H9 (cell line): ENCODE measurements around the gene EPGN. TPM values are rescaled to one million over a fixed set of nuclear protein-coding genes. Genes with fewer than 3 reads are reported as not detected.

ENCODE experiments used
- DNase-seq: peaks from one replicate; pipeline ENCODE4 v3.0.0-alpha.2; 2017
- H2AFZ ChIP-seq: one replicate; pipeline ENCODE4 v1.6.1; 2013; ENCODE audit warnings: mild to moderate bottlenecking, low read length, control low read depth, moderate library complexity
- H2AK5ac ChIP-seq: 2 replicates; pipeline ENCODE4 v1.6.1; 2013; ENCODE audit warnings: low read length, control low read depth, mixed read lengths; ENCODE audit not compliant: insufficient read length
- H2BK120ac ChIP-seq: one replicate; pipeline ENCODE4 v1.6.1; 2013; ENCODE audit warnings: low read depth, mild to moderate bottlenecking, low read length, control low read depth, inconsistent platforms; ENCODE audit not compliant: poor library complexity, severe bottlenecking
- H2BK12ac ChIP-seq: 2 replicates; pipeline ENCODE4 v1.6.1; 2013; ENCODE audit warnings: low read length, control low read depth, mixed read lengths, low read depth; ENCODE audit not compliant: insufficient read length
- H2BK15ac ChIP-seq: 2 replicates; pipeline ENCODE4 v1.6.1; 2013; ENCODE audit warnings: low read depth, low read length, control low read depth
- H2BK20ac ChIP-seq: one replicate; pipeline ENCODE4 v1.6.1; 2013; ENCODE audit warnings: low read depth, mild to moderate bottlenecking, low read length, control low read depth, inconsistent platforms; ENCODE audit not compliant: poor library complexity, severe bottlenecking
- H2BK5ac ChIP-seq: 2 replicates; pipeline ENCODE4 v1.6.1; 2013; ENCODE audit warnings: low read length, control low read depth, mixed read lengths; ENCODE audit not compliant: insufficient read length
- H3K14ac ChIP-seq: 2 replicates; pipeline ENCODE4 v1.6.1; 2013; ENCODE audit warnings: low read length, control low read depth; ENCODE audit not compliant: insufficient read depth
- H3K18ac ChIP-seq: 2 replicates; pipeline ENCODE4 v1.6.1; 2013; ENCODE audit warnings: low read depth, mild to moderate bottlenecking, mixed read lengths, low read length, control low read depth; ENCODE audit not compliant: insufficient read length
- H3K23ac ChIP-seq: 2 replicates; pipeline ENCODE4 v1.6.1; 2013; ENCODE audit warnings: low read length, control low read depth, mixed read lengths, low read depth; ENCODE audit not compliant: insufficient read length
- H3K23me2 ChIP-seq: 2 replicates; pipeline ENCODE4 v1.6.1; 2013; ENCODE audit warnings: low read depth, mild to moderate bottlenecking, mixed read lengths, low read length, control low read depth; ENCODE audit not compliant: insufficient read length, poor library complexity, severe bottlenecking
- H3K27ac ChIP-seq: 2 replicates; pipeline ENCODE4 v1.5.1; 2013; ENCODE audit warnings: low read length, control low read depth, mixed read lengths, low read depth; ENCODE audit not compliant: insufficient read length
- H3K27me3 ChIP-seq: 2 replicates; pipeline ENCODE4 v1.6.1; 2013; ENCODE audit warnings: low read length, control low read depth, inconsistent platforms; ENCODE audit not compliant: insufficient read depth
- H3K4ac ChIP-seq: 2 replicates; pipeline ENCODE4 v1.6.1; 2013; ENCODE audit warnings: low read depth, mild to moderate bottlenecking, control low read depth, inconsistent platforms, low read length, moderate library complexity
- H3K4me1 ChIP-seq: 2 replicates; pipeline ENCODE4 v1.6.1; 2013; ENCODE audit warnings: low read length, control low read depth, inconsistent platforms; ENCODE audit not compliant: insufficient read depth
- H3K4me2 ChIP-seq: 2 replicates; pipeline ENCODE4 v1.6.1; 2013; ENCODE audit warnings: low read length, control low read depth, mixed read lengths; ENCODE audit not compliant: insufficient read length, insufficient read depth
- H3K56ac ChIP-seq: 2 replicates; pipeline ENCODE4 v1.6.1; 2013; ENCODE audit warnings: low read depth, mild to moderate bottlenecking, mixed read lengths, low read length, control low read depth; ENCODE audit not compliant: insufficient read length
- H3K79me1 ChIP-seq: 2 replicates; pipeline ENCODE4 v1.6.1; 2013; ENCODE audit warnings: low read depth, mild to moderate bottlenecking, moderate library complexity, low read length, control low read depth, inconsistent platforms; ENCODE audit not compliant: insufficient read depth, poor library complexity, severe bottlenecking
- H3K79me2 ChIP-seq: 2 replicates; pipeline ENCODE4 v1.6.1; 2013; ENCODE audit warnings: low read length, control low read depth, inconsistent platforms; ENCODE audit not compliant: insufficient read depth
- H3K9ac ChIP-seq: 2 replicates; pipeline ENCODE4 v1.6.1; 2013; ENCODE audit warnings: low read length, control low read depth, mixed read lengths; ENCODE audit not compliant: insufficient read length; ENCODE audit errors: extremely low read depth
- H3K9me3 ChIP-seq: one replicate; pipeline ENCODE4 v1.6.1; 2013; ENCODE audit warnings: low read depth, low read length, inconsistent platforms; ENCODE audit not compliant: control insufficient read depth
- H3T11ph ChIP-seq: one replicate; pipeline ENCODE4 v1.6.1; 2013; ENCODE audit warnings: mild to moderate bottlenecking, low read length, control low read depth, inconsistent platforms
- H4K20me1 ChIP-seq: one replicate; pipeline ENCODE4 v1.6.1; 2013; ENCODE audit not compliant: control insufficient read depth, insufficient read length, insufficient read depth
- H4K5ac ChIP-seq: 2 replicates; pipeline ENCODE4 v1.6.1; 2013; ENCODE audit warnings: low read depth, mild to moderate bottlenecking, mixed read lengths, low read length, control low read depth; ENCODE audit not compliant: insufficient read length
- H4K8ac ChIP-seq: replicated peaks from 2 replicates; pipeline ENCODE4 v1.6.1; 2013; ENCODE audit warnings: low read length, control low read depth, mixed read lengths, low read depth; ENCODE audit not compliant: insufficient read length
- H4K91ac ChIP-seq: 2 replicates; pipeline ENCODE4 v1.6.1; 2013; ENCODE audit warnings: low read depth, mild to moderate bottlenecking, moderate library complexity, mixed read lengths, low read length, control low read depth; ENCODE audit not compliant: insufficient read length
- H3K27ac Mint-ChIP-seq, 3 experiments: 2 replicates in 2 of 3; 3 replicates in 1 of 3; pipeline ENCODE4 v1.8.0; 2020 to 2021; ENCODE audit warnings: mixed read lengths in 3 of 3, mild to moderate bottlenecking in 1 of 3, moderate library complexity in 1 of 3
- H3K27me3 Mint-ChIP-seq: 2 replicates; pipeline ENCODE4 v1.8.0; 2021; ENCODE audit warnings: low read depth, mild to moderate bottlenecking, moderate library complexity, mixed read lengths
- H3K36me3 Mint-ChIP-seq, 3 experiments: 2 replicates in 2 of 3; 3 replicates in 1 of 3; pipeline ENCODE4 v1.8.0; 2020 to 2021; ENCODE audit warnings: low read depth in 3 of 3, mixed read lengths in 3 of 3; ENCODE audit not compliant: insufficient read depth in 1 of 3
- H3K4me1 Mint-ChIP-seq, 2 experiments: 2 replicates each; pipeline ENCODE4 v1.8.0; 2020; ENCODE audit warnings: mixed read lengths in 2 of 2
- H3K4me3 Mint-ChIP-seq, 2 experiments: 2 replicates in 1 of 2; 3 replicates in 1 of 2; pipeline ENCODE4 v1.8.0; 2020 to 2021; ENCODE audit warnings: mild to moderate bottlenecking in 2 of 2, mixed read lengths in 2 of 2, moderate library complexity in 1 of 2
- H3K9me3 Mint-ChIP-seq, 2 experiments: 2 replicates in 1 of 2; 3 replicates in 1 of 2; pipeline ENCODE4 v1.8.0; 2020; ENCODE audit warnings: mild to moderate bottlenecking in 2 of 2, mixed read lengths in 2 of 2, moderate library complexity in 1 of 2
- WGBS: extraction: QIAGEN DNeasy Blood & Tissue Kit; methylation state at CpG from one replicate; pipeline ENCODE4 v1.1.7; 2013; ENCODE audit warnings: missing lambda C conversion rate, low lambda C conversion rate, mixed read lengths; ENCODE audit not compliant: insufficient read length; ENCODE audit errors: extremely low coverage; 5-methylcytosine and 5-hydroxymethylcytosine counted together
- total RNA-seq: library from RNA; stranded (reverse); gene quantifications from 2 replicates; pipeline ENCODE4 v1.2.1, GENCODE V29; 2021
- TF ChIP-seq, protein P1 (sequence below): fragments of 200-600 bp; sonication (generic); conservative IDR thresholded peaks from 3 replicates; pipeline ENCODE4 v1.8.0; 2021; ENCODE audit warnings: antibody characterized with exemption, mild to moderate bottlenecking

The EPGN gene
- total RNA-seq, 1 experiment from 2014 or later, result not detected

DNA sequence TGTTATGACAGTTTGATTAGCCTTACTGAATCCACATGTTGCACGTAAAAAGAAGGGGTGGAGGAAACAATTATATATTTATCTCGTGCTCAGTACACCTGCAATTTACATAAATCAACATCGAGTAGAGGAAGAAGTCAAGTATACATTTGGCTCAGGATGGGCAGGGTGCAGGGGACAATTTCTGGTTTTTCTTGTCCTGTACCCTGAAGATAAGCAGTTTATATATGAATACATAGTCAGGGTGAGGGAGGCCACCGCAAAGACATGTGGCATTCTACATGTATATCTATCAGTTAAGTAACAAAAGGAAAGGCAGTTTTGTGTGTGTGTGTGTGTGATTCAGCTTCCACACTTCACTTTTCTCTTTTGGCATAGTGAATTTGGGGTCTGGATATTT, 45.6 kb downstream of the EPGN start:
- no peak overlapping the region for H2BK15ac ChIP-seq
- no peak overlapping the region for H3K56ac ChIP-seq
- no peak overlapping the region for H3K14ac ChIP-seq
- no peaks in the 10 kb centered on the region for H3K23me2 ChIP-seq
- no peak overlapping the region for H4K8ac ChIP-seq
- H2BK12ac ChIP-seq, result no peak overlapping the region
- H3K27me3 ChIP-seq, result no peaks in the 10 kb centered on the region
- no peak overlapping the region for H3K23ac ChIP-seq
- H3K27ac Mint-ChIP-seq, result no peak overlapping the region
- H3K36me3 Mint-ChIP-seq, result no peaks in the 10 kb centered on the region
- H3K27ac ChIP-seq, result no peak overlapping the region
- no peak overlapping the region for H3K4ac ChIP-seq
- no peaks in the 10 kb centered on the region for H3K9me3 Mint-ChIP-seq
- no peaks in the 10 kb centered on the region for H3K9me3 ChIP-seq
- no peak for DNase-seq
- no peaks in the 10 kb centered on the region for H3K79me1 ChIP-seq
- no peak overlapping the region for H2BK120ac ChIP-seq
- H2AFZ ChIP-seq, result no peak overlapping the region
- no peaks in the 10 kb centered on the region for H4K20me1 ChIP-seq
- H3K4me1 Mint-ChIP-seq, result peaks cover 7 to 8% of the 10 kb centered on the region in 2 experiments
- H3K27me3 Mint-ChIP-seq, result no peaks in the 10 kb centered on the region
- no peak overlapping the region for H3T11ph ChIP-seq
- no peak overlapping the region for H2BK5ac ChIP-seq
- H4K91ac ChIP-seq, result no peak overlapping the region
- 0 out of 2 replicates have a peak, but pooled peaks cover 4% of the 10 kb centered on the region for H3K4me1 ChIP-seq
- TF ChIP-seq, protein P1, sequence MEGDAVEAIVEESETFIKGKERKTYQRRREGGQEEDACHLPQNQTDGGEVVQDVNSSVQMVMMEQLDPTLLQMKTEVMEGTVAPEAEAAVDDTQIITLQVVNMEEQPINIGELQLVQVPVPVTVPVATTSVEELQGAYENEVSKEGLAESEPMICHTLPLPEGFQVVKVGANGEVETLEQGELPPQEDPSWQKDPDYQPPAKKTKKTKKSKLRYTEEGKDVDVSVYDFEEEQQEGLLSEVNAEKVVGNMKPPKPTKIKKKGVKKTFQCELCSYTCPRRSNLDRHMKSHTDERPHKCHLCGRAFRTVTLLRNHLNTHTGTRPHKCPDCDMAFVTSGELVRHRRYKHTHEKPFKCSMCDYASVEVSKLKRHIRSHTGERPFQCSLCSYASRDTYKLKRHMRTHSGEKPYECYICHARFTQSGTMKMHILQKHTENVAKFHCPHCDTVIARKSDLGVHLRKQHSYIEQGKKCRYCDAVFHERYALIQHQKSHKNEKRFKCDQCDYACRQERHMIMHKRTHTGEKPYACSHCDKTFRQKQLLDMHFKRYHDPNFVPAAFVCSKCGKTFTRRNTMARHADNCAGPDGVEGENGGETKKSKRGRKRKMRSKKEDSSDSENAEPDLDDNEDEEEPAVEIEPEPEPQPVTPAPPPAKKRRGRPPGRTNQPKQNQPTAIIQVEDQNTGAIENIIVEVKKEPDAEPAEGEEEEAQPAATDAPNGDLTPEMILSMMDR, result no peak
- H3K79me2 ChIP-seq, result no peaks in the 10 kb centered on the region
- no peak overlapping the region for H3K4me2 ChIP-seq
- H3K18ac ChIP-seq, result no peak overlapping the region
- H2BK20ac ChIP-seq, result no peak overlapping the region
- H3K4me3 Mint-ChIP-seq, result no peak overlapping the region
- no CpG with 5 or more reads among the region's 4 CpGs for WGBS
- H4K5ac ChIP-seq, result no peak overlapping the region
- H3K9ac ChIP-seq, result no peak overlapping the region
- H2AK5ac ChIP-seq, result no peak overlapping the region
